Activated T-cell treated with anti-CD3 and anti-CD28 coated beads, Interleukin-2, amount 50 U/mL, for 72 hours (primary cell): ENCODE measurements around the gene USP17L13. TPM values are rescaled to one million over a fixed set of nuclear protein-coding genes. Genes with fewer than 3 reads are reported as not detected.
"Not testable (repeated sequence)": the region's sequence is repeated elsewhere in the genome, so short reads cannot be mapped to it uniquely, and the experiment has no call there.

ENCODE experiments used
- ATAC-seq, 2 donors: fragments of 150-1000 bp; cut with Tn5 transposase; replicated peaks in 1 of 2; 2 replicates each; pipeline ENCODE4 v1.10.0; 2021; ENCODE audit warnings: moderate library complexity in 2 of 2, mild to moderate bottlenecking in 1 of 2
- DNase-seq, 2 donors: peaks; one replicate each; pipeline ENCODE4 v3.0.0; 2021 to 2022; ENCODE audit warnings: mixed read lengths in 1 of 2
- H3K27ac Mint-ChIP-seq: one replicate; pipeline ENCODE4 v1.8.0; 2022; ENCODE audit warnings: mild to moderate bottlenecking, moderate library complexity, mixed read lengths
- H3K27me3 Mint-ChIP-seq: one replicate; pipeline ENCODE4 v1.8.0; 2022; ENCODE audit warnings: low read depth, mixed read lengths
- H3K36me3 Mint-ChIP-seq, 2 donors: one replicate each; pipeline ENCODE4 v1.8.0; 2022; ENCODE audit warnings: mixed read lengths in 2 of 2, mild to moderate bottlenecking in 1 of 2; ENCODE audit not compliant: insufficient read depth in 2 of 2
- H3K4me1 Mint-ChIP-seq: one replicate; pipeline ENCODE4 v1.8.0; 2022; ENCODE audit warnings: low read depth, mixed read lengths
- H3K4me3 Mint-ChIP-seq, 2 donors: one replicate each; pipeline ENCODE4 v1.8.0; 2022; ENCODE audit warnings: mild to moderate bottlenecking in 2 of 2, mixed read lengths in 2 of 2, moderate library complexity in 2 of 2
- H3K9me3 Mint-ChIP-seq, 2 donors: one replicate each; pipeline ENCODE4 v1.8.0; 2022; ENCODE audit warnings: mixed read lengths in 2 of 2
- total RNA-seq, 2 donors: library from RNA; stranded (reverse); gene quantifications; one replicate each; pipeline ENCODE4 v1.2.3, GENCODE V29; 2022

Gene USP17L13
- total RNA-seq: not detected

DNA sequence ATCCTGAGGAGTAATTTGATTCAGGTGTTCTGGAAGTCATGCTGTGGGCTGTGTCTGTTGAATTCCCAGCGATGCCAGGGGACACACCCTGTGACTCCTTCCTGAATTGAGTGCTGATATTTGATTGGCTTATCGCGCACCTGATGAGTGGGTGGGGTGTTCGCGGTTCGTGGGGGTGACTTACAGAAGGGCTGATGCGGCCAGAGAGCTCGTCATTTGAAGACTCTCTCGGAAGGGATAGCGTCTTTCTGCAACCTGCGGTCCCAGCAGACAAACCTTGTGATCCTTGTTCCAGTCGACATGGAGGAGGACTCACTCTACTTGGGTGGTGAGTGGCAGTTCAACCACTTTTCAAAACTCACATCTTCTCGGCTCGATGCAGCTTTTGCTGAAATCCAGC, at the start of gene USP17L13:
USP17L13 (plus strand) TSS at position 301 of the 400 bp plus-strand sequence; CDS start at position 301, 0 bp downstream.
- DNase-seq, H3K4me3 Mint-ChIP-seq, ATAC-seq, H3K27me3 Mint-ChIP-seq, H3K36me3 Mint-ChIP-seq, H3K4me1 Mint-ChIP-seq, H3K9me3 Mint-ChIP-seq, H3K27ac Mint-ChIP-seq: not testable (repeated sequence)

- DNase-seq, H3K4me1 Mint-ChIP-seq, H3K27ac Mint-ChIP-seq, H3K27me3 Mint-ChIP-seq, H3K36me3 Mint-ChIP-seq, H3K9me3 Mint-ChIP-seq, H3K4me3 Mint-ChIP-seq, ATAC-seq: not testable (repeated sequence)
Observed at GRCh38 chr4:9210357-9210756, 14.3 kb upstream of the USP17L13 start, which contains the start of gene USP17L10. Gene USP17L10, plus strand, starts transcription at chr4:9210657. Its CDS starts 0 bp downstream, at chr4:9210657.

- H3K4me3 Mint-ChIP-seq, H3K27ac Mint-ChIP-seq, H3K27me3 Mint-ChIP-seq, H3K36me3 Mint-ChIP-seq, H3K9me3 Mint-ChIP-seq, H3K4me1 Mint-ChIP-seq, DNase-seq, ATAC-seq: not testable (repeated sequence)
Observed at GRCh38 chr4:9214701-9215100, 10.0 kb upstream of the USP17L13 start.

GRCh38 chr4:9215105-9215504, 9.6 kb upstream of the USP17L13 start, which contains the start of gene USP17L11:
Gene USP17L11, plus strand, starts transcription at chr4:9215405. Its CDS starts 0 bp downstream, at chr4:9215405.
- not testable (repeated sequence) for H3K9me3 Mint-ChIP-seq, H3K4me1 Mint-ChIP-seq, ATAC-seq, H3K27ac Mint-ChIP-seq, H3K27me3 Mint-ChIP-seq, DNase-seq, H3K36me3 Mint-ChIP-seq, H3K4me3 Mint-ChIP-seq

GRCh38 chr4:9219852-9220251, 4.8 kb upstream of the USP17L13 start, which contains the start of gene USP17L12:
Gene USP17L12, plus strand, starts transcription at chr4:9220152. Its CDS starts 0 bp downstream, at chr4:9220152.
- H3K27me3 Mint-ChIP-seq, H3K9me3 Mint-ChIP-seq, H3K27ac Mint-ChIP-seq, H3K36me3 Mint-ChIP-seq, ATAC-seq, H3K4me1 Mint-ChIP-seq, H3K4me3 Mint-ChIP-seq, DNase-seq: not testable (repeated sequence)

DNA sequence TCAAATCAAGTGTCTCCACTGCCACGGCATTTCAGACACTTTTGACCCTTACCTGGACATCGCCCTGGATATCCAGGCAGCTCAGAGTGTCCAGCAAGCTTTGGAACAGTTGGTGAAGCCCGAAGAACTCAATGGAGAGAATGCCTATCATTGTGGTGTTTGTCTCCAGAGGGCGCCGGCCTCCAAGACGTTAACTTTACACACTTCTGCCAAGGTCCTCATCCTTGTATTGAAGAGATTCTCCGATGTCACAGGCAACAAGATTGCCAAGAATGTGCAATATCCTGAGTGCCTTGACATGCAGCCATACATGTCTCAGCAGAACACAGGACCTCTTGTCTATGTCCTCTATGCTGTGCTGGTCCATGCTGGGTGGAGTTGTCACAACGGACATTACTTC, 5.6 kb downstream of the USP17L13 start:
- not testable (repeated sequence) for H3K4me3 Mint-ChIP-seq, ATAC-seq, H3K27me3 Mint-ChIP-seq, H3K36me3 Mint-ChIP-seq, H3K27ac Mint-ChIP-seq, H3K9me3 Mint-ChIP-seq, H3K4me1 Mint-ChIP-seq, DNase-seq

GRCh38 chr4:9234085-9234484, 9.4 kb downstream of the USP17L13 start, which contains the start of gene USP17L15:
Gene USP17L15, plus strand, starts transcription at chr4:9234385. Its CDS starts 0 bp downstream, at chr4:9234385.
- not testable (repeated sequence) for H3K27me3 Mint-ChIP-seq, ATAC-seq

DNA sequence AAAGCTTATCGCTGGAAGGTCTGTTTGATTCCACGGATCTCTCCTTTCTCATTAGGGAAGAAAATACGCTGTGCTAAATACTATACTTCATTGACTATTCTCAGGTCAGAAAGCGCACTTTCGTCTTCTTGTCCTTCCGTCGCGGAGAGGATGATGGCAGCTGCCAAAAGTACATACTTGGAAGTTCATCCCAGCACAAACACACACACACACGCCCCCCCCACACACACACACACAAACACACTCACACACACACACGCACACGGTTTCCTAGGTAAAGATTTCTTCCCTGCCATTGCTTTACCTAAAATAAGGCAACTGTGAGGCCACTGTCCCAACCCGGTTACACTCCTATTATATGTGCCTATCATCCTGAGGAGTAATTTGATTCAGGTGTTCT, 13.8 kb downstream of the USP17L13 start:
- not testable (repeated sequence) for H3K9me3 Mint-ChIP-seq, H3K36me3 Mint-ChIP-seq, ATAC-seq, H3K4me3 Mint-ChIP-seq, H3K4me1 Mint-ChIP-seq, H3K27me3 Mint-ChIP-seq, H3K27ac Mint-ChIP-seq, DNase-seq

More at GRCh38 chr4:9234085-9234484, 9.4 kb downstream of the USP17L13 start, which contains the start of gene USP17L15:
- not testable (repeated sequence) for H3K4me3 Mint-ChIP-seq, H3K36me3 Mint-ChIP-seq, H3K4me1 Mint-ChIP-seq, DNase-seq, H3K9me3 Mint-ChIP-seq, H3K27ac Mint-ChIP-seq

DNA sequence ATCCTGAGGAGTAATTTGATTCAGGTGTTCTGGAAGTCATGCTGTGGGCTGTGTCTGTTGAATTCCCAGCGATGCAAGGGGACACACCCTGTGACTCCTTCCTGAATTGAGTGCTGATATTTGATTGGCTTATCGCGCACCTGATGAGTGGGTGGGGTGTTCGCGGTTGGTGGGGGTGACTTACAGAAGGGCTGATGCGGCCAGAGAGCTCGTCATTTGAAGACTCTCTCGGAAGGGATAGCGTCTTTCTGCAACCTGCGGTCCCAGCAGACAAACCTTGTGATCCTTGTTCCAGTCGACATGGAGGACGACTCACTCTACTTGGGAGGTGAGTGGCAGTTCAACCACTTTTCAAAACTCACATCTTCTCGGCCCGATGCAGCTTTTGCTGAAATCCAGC, 18.9 kb downstream of the USP17L13 start, which contains the start of gene USP17L17:
USP17L17 (plus strand) TSS at position 301 of the 400 bp plus-strand sequence; CDS start at position 301, 0 bp downstream.
- DNase-seq, H3K27ac Mint-ChIP-seq, ATAC-seq, H3K4me1 Mint-ChIP-seq, H3K27me3 Mint-ChIP-seq, H3K4me3 Mint-ChIP-seq, H3K36me3 Mint-ChIP-seq, H3K9me3 Mint-ChIP-seq: not testable (repeated sequence)

GRCh38 chr4:9247953-9248680, 23.4 kb downstream of the USP17L13 start, which contains the start of gene USP17L18:
Gene USP17L18, plus strand, starts transcription at chr4:9248630. Its CDS starts 0 bp downstream, at chr4:9248630.
- not testable (repeated sequence) for H3K27ac Mint-ChIP-seq, H3K4me1 Mint-ChIP-seq, H3K27me3 Mint-ChIP-seq, H3K9me3 Mint-ChIP-seq, ATAC-seq, H3K4me3 Mint-ChIP-seq, H3K36me3 Mint-ChIP-seq, DNase-seq

- not testable (repeated sequence) for H3K4me1 Mint-ChIP-seq, H3K4me3 Mint-ChIP-seq, H3K27me3 Mint-ChIP-seq, H3K9me3 Mint-ChIP-seq, DNase-seq, H3K36me3 Mint-ChIP-seq, ATAC-seq, H3K27ac Mint-ChIP-seq
Observed at GRCh38 chr4:9253078-9253477, 28.4 kb downstream of the USP17L13 start, which contains the start of gene USP17L19. Gene USP17L19, plus strand, starts transcription at chr4:9253378. Its CDS starts 0 bp downstream, at chr4:9253378.

GRCh38 chr4:9257824-9258223, 33.1 kb downstream of the USP17L13 start, which contains the start of gene USP17L20:
Gene USP17L20, plus strand, starts transcription at chr4:9258124. Its CDS starts 0 bp downstream, at chr4:9258124.
- H3K9me3 Mint-ChIP-seq, ATAC-seq, H3K27ac Mint-ChIP-seq, H3K27me3 Mint-ChIP-seq, H3K4me3 Mint-ChIP-seq, H3K36me3 Mint-ChIP-seq, DNase-seq, H3K4me1 Mint-ChIP-seq: not testable (repeated sequence)

DNA sequence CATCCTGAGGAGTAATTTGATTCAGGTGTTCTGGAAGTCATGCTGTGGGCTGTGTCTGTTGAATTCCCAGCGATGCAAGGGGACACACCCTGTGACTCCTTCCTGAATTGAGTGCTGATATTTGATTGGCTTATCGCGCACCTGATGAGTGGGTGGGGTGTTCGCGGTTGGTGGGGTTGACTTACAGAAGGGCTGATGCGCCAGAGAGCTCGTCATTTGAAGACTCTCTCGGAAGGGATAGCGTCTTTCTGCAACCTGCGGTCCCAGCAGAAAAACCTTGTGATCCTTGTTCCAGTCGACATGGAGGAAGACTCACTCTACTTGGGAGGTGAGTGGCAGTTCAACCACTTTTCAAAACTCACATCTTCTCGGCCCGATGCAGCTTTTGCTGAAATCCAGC, 37.9 kb downstream of the USP17L13 start, which contains the start of gene USP17L21:
USP17L21 (plus strand) TSS at position 301 of the 400 bp plus-strand sequence; CDS start at position 301, 0 bp downstream.
- not testable (repeated sequence) for H3K4me1 Mint-ChIP-seq

More for the DNA sequence above, 37.9 kb downstream of the USP17L13 start, which contains the start of gene USP17L21:
- H3K9me3 Mint-ChIP-seq, H3K27ac Mint-ChIP-seq, H3K36me3 Mint-ChIP-seq, H3K27me3 Mint-ChIP-seq, DNase-seq, H3K4me3 Mint-ChIP-seq, ATAC-seq: not testable (repeated sequence)
